ENCODE results near the gene BCKDHB.
"Not testable (repeated sequence)": the region's sequence is repeated elsewhere in the genome, so short reads cannot be mapped to it uniquely, and the experiment has no call there.

The BCKDHB gene

GRCh38 chr6:80106418-80107235, at the start of gene BCKDHB:
TSS of gene BCKDHB (plus strand) at chr6:80106671. CDS start at chr6:80106694, 23 bp downstream.
- ATAC-seq (replicated peaks; ENCODE audit: extremely low read depth, poor library complexity, severe bottlenecking) = peak; percentile 99

GRCh38 chr6:80060774-80061173, 45.7 kb upstream of the BCKDHB start:
- DNase-seq (ENCODE audit: low spot score in 2 of 2) (no peak), ATAC-seq (replicated peaks; ENCODE audit: extremely low read depth, poor library complexity, severe bottlenecking) (no peak)
- H3K27ac Mint-ChIP-seq (ENCODE audit: low read depth) = no peak overlapping the region
- H3K27me3 Mint-ChIP-seq = peaks cover 3% of the 10 kb centered on the region
- no peaks in the 10 kb centered on the region for H3K9me3 Mint-ChIP-seq
- H3K4me1 Mint-ChIP-seq = no peaks in the 10 kb centered on the region
- no peak overlapping the region for H3K4me3 Mint-ChIP-seq
- peaks cover 4% of the 10 kb centered on the region for H3K36me3 Mint-ChIP-seq (ENCODE audit: insufficient read depth)

More at GRCh38 chr6:80106418-80107235, at the start of gene BCKDHB:
- peaks cover 22% of the 10 kb centered on the region for H3K4me1 Mint-ChIP-seq
- DNase-seq (ENCODE audit: low spot score in 2 of 2) = peak; percentile 95 to 96
- peaks cover 2% of the 10 kb centered on the region for H3K36me3 Mint-ChIP-seq (ENCODE audit: insufficient read depth)
- peak within 1 kb of the TSS; percentile 80 for H3K27ac Mint-ChIP-seq (ENCODE audit: low read depth)
- no peaks in the 10 kb centered on the region for H3K9me3 Mint-ChIP-seq
- peak within 1 kb of the TSS; percentile 77 for H3K4me3 Mint-ChIP-seq
- H3K27me3 Mint-ChIP-seq = peaks cover 14% of the 10 kb centered on the region

GRCh38 chr6:80068146-80068545, 38.3 kb upstream of the BCKDHB start:
- not testable (repeated sequence) for DNase-seq (ENCODE audit: low spot score in 2 of 2); H3K4me1 Mint-ChIP-seq; H3K4me3 Mint-ChIP-seq; H3K27ac Mint-ChIP-seq (ENCODE audit: low read depth); H3K36me3 Mint-ChIP-seq (ENCODE audit: insufficient read depth); ATAC-seq (replicated peaks; ENCODE audit: extremely low read depth, poor library complexity, severe bottlenecking); H3K9me3 Mint-ChIP-seq
- H3K27me3 Mint-ChIP-seq = peaks cover 36% of the 10 kb centered on the region

GRCh38 chr6:80070431-80070830, 36.0 kb upstream of the BCKDHB start:
- H3K27me3 Mint-ChIP-seq = peaks cover 38% of the 10 kb centered on the region
- not testable (repeated sequence) for H3K4me1 Mint-ChIP-seq; H3K9me3 Mint-ChIP-seq; DNase-seq (ENCODE audit: low spot score in 2 of 2); ATAC-seq (replicated peaks; ENCODE audit: extremely low read depth, poor library complexity, severe bottlenecking); H3K27ac Mint-ChIP-seq (ENCODE audit: low read depth); H3K4me3 Mint-ChIP-seq; H3K36me3 Mint-ChIP-seq (ENCODE audit: insufficient read depth)

GRCh38 chr6:80077067-80077466, 29.4 kb upstream of the BCKDHB start:
- H3K27me3 Mint-ChIP-seq = peaks cover 28% of the 10 kb centered on the region
- H3K4me3 Mint-ChIP-seq = no peak overlapping the region
- no peak for DNase-seq (ENCODE audit: low spot score in 2 of 2)
- no peaks in the 10 kb centered on the region for H3K4me1 Mint-ChIP-seq
- no peak overlapping the region for H3K27ac Mint-ChIP-seq (ENCODE audit: low read depth)
- peaks cover 5% of the 10 kb centered on the region for H3K9me3 Mint-ChIP-seq
- no peaks in the 10 kb centered on the region for H3K36me3 Mint-ChIP-seq (ENCODE audit: insufficient read depth)
- ATAC-seq (replicated peaks; ENCODE audit: extremely low read depth, poor library complexity, severe bottlenecking) = no peak

- DNase-seq (ENCODE audit: low spot score in 2 of 2) (no peak), ATAC-seq (replicated peaks; ENCODE audit: extremely low read depth, poor library complexity, severe bottlenecking) (no peak)
- Mint-ChIP-seq H3K9me3 (no peaks in the 10 kb centered on the region), H3K4me3 (no peak overlapping the region), H3K4me1 (no peaks in the 10 kb centered on the region), H3K27ac (ENCODE audit: low read depth) (no peak overlapping the region), H3K27me3 (peaks cover 17% of the 10 kb centered on the region), H3K36me3 (ENCODE audit: insufficient read depth) (no peaks in the 10 kb centered on the region)
Measured at GRCh38 chr6:80088637-80089036, 17.8 kb upstream of the BCKDHB start.

- no peak overlapping the region for H3K27ac Mint-ChIP-seq (ENCODE audit: low read depth)
- ATAC-seq (replicated peaks; ENCODE audit: extremely low read depth, poor library complexity, severe bottlenecking) = no peak
- H3K4me1 Mint-ChIP-seq = no peaks in the 10 kb centered on the region
Measured at GRCh38 chr6:80091506-80091905, 15.0 kb upstream of the BCKDHB start.

GRCh38 chr6:80094017-80094416, 12.5 kb upstream of the BCKDHB start:
- Mint-ChIP-seq H3K36me3 (ENCODE audit: insufficient read depth) (no peaks in the 10 kb centered on the region), H3K4me3 (no peak overlapping the region), H3K27ac (ENCODE audit: low read depth) (no peak overlapping the region), H3K4me1 (no peaks in the 10 kb centered on the region), H3K9me3 (no peaks in the 10 kb centered on the region), H3K27me3 (peaks cover 13% of the 10 kb centered on the region)
- ATAC-seq (replicated peaks; ENCODE audit: extremely low read depth, poor library complexity, severe bottlenecking) = no peak
- DNase-seq (ENCODE audit: low spot score in 2 of 2) = no peak

More at GRCh38 chr6:80091506-80091905, 15.0 kb upstream of the BCKDHB start:
- Mint-ChIP-seq H3K27me3 (peaks cover 17% of the 10 kb centered on the region), H3K36me3 (ENCODE audit: insufficient read depth) (no peaks in the 10 kb centered on the region), H3K9me3 (no peaks in the 10 kb centered on the region), H3K4me3 (no peak overlapping the region)
- DNase-seq (ENCODE audit: low spot score in 2 of 2) = no peak

GRCh38 chr6:80095600-80095999, 10.9 kb upstream of the BCKDHB start:
- ATAC-seq (replicated peaks; ENCODE audit: extremely low read depth, poor library complexity, severe bottlenecking) (no peak), DNase-seq (ENCODE audit: low spot score in 2 of 2) (no peak)
- H3K27ac Mint-ChIP-seq (ENCODE audit: low read depth) = peak overlapping the region; percentile 8
- H3K4me3 Mint-ChIP-seq = no peak overlapping the region
- H3K4me1 Mint-ChIP-seq = no peaks in the 10 kb centered on the region
- H3K27me3 Mint-ChIP-seq = no peaks in the 10 kb centered on the region
- H3K9me3 Mint-ChIP-seq = no peaks in the 10 kb centered on the region
- no peaks in the 10 kb centered on the region for H3K36me3 Mint-ChIP-seq (ENCODE audit: insufficient read depth)

- Mint-ChIP-seq H3K27ac (ENCODE audit: low read depth) (no peak overlapping the region), H3K27me3 (no peaks in the 10 kb centered on the region), H3K4me3 (no peak overlapping the region), H3K4me1 (no peaks in the 10 kb centered on the region), H3K36me3 (ENCODE audit: insufficient read depth) (no peaks in the 10 kb centered on the region), H3K9me3 (no peaks in the 10 kb centered on the region)
- no peak for DNase-seq (ENCODE audit: low spot score in 2 of 2)
- ATAC-seq (replicated peaks; ENCODE audit: extremely low read depth, poor library complexity, severe bottlenecking) = no peak
Measured at GRCh38 chr6:80098392-80098791, 8.1 kb upstream of the BCKDHB start.

GRCh38 chr6:80104520-80104919, 2.0 kb upstream of the BCKDHB start:
- H3K4me3 Mint-ChIP-seq = no peak overlapping the region

GRCh38 chr6:80105972-80106417, 476 bp upstream of the BCKDHB start:
- peaks cover 14% of the 10 kb centered on the region for H3K27me3 Mint-ChIP-seq
- peaks cover 22% of the 10 kb centered on the region for H3K4me1 Mint-ChIP-seq
- ATAC-seq (replicated peaks; ENCODE audit: extremely low read depth, poor library complexity, severe bottlenecking) (no peak), DNase-seq (ENCODE audit: low spot score in 2 of 2) (no peak)
- peaks cover 2% of the 10 kb centered on the region for H3K36me3 Mint-ChIP-seq (ENCODE audit: insufficient read depth)
- H3K9me3 Mint-ChIP-seq = no peaks in the 10 kb centered on the region
- H3K4me3 Mint-ChIP-seq = peak overlapping the region; percentile 77
- peak overlapping the region; percentile 80 for H3K27ac Mint-ChIP-seq (ENCODE audit: low read depth)

More at GRCh38 chr6:80104520-80104919, 2.0 kb upstream of the BCKDHB start:
- H3K4me1 Mint-ChIP-seq = peaks cover 22% of the 10 kb centered on the region
- no peak overlapping the region for H3K27ac Mint-ChIP-seq (ENCODE audit: low read depth)
- ATAC-seq (replicated peaks; ENCODE audit: extremely low read depth, poor library complexity, severe bottlenecking) = no peak
- H3K27me3 Mint-ChIP-seq = peaks cover 14% of the 10 kb centered on the region
- no peaks in the 10 kb centered on the region for H3K9me3 Mint-ChIP-seq
- peaks cover 2% of the 10 kb centered on the region for H3K36me3 Mint-ChIP-seq (ENCODE audit: insufficient read depth)
- DNase-seq (ENCODE audit: low spot score in 2 of 2) = no peak

GRCh38 chr6:80122576-80122975, 16.1 kb downstream of the BCKDHB start:
- H3K27me3 Mint-ChIP-seq; ATAC-seq (replicated peaks; ENCODE audit: extremely low read depth, poor library complexity, severe bottlenecking); DNase-seq (ENCODE audit: low spot score in 2 of 2); H3K9me3 Mint-ChIP-seq; H3K4me3 Mint-ChIP-seq; H3K27ac Mint-ChIP-seq (ENCODE audit: low read depth); H3K36me3 Mint-ChIP-seq (ENCODE audit: insufficient read depth): not testable (repeated sequence)
- H3K4me1 Mint-ChIP-seq = peaks cover 21% of the 10 kb centered on the region
